ENCODE results near the gene SYTL5.

The SYTL5 gene

DNA sequence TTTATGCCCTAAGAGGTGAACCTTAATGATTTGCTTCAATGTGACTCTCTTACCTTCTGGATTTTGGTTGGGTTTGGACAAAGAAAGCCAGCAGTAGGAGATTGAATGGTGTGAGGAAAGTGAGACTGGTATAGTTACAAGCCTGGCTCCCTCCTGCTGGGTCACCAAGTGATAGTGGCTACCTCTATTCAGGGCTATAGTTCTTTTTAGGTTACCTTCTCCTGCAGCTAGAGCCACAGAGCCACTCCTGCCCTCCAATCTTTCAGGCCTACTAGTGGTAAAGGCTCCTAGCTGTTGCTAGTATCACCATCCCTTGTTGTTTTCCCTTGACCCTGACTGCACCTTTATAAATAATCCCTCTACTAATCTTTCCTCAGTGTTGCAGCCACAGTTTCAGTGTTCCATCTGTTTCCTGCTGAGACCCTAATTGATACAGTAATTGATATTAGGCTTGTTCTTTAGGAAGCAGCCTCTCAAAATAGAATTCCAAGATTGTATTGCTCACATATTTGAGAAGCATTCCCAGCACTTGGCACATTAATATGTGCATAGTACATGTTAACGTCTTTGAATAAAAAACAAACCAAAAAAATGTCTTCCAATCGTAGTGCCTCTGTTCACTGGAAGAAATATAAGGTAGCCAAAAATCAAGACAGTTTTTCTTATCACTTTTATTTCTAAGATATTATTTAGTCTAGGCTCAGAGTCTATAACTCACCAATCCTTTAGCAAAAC is 132.0 kb downstream of the SYTL5 start:
- no peak for DNase-seq (ENCODE audit: low read depth, low spot score)

DNA sequence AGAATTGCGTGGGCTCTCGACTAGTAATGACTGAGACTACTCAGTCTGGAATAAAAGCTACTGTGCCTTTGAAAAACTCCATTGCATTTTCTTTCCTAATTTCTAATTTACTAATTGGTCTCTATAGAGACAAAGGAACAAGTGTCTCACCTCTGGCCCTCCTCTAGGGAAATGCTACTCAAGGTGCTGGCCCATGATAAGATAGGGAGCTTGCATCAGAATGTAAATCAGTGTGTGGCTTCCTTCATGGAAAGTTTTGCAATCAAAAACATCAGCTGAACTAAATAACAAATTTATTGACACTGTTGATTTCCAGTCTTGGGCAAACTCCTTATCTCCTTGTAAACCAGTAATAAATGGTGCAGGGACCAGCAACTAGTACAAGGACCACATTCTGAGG is 132.5 kb downstream of the SYTL5 start:
- no peak for DNase-seq (ENCODE audit: low read depth, low spot score)

DNA sequence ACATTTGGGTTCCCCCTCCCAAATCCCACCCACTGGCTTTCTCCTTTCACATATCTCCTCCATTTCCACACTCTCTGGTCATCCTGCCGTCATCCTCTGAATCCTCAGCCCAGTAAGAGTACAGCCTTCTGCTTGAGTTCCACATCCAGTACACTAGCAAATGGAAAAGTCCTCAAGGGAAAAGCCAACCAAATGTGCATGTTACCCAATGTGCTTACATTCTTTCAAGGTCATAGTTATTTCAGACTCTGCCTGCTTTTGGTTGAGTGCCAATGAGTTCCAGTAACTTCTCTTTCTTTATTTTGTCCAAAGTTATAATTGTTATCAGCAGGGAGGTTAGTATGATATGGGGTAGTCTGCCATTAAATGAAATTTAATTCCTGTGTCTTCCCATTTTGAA is 136.3 kb downstream of the SYTL5 start:
- DNase-seq (ENCODE audit: low read depth, low spot score) = peak; percentile 21

DNA sequence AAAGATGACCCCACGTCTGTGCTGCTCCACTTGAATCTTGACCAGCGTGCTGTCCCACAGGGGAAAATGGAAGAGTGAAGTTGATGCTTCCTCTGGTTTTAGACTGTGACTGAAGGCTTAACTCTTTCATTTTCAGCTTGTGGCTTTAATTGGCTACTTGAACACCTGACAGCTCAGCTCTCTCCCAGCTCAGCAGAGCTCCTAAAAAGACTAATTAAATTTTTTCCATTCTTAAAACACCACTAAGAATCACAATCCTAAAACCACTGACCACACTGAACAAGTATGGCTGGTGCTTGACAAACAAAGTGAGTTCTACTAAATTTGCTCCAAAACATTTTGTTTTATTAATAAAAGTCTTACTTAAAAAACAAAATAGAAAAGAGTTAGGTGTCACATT is 142.7 kb downstream of the SYTL5 start:
- peak; percentile 73 for DNase-seq (ENCODE audit: low read depth, low spot score)

DNA sequence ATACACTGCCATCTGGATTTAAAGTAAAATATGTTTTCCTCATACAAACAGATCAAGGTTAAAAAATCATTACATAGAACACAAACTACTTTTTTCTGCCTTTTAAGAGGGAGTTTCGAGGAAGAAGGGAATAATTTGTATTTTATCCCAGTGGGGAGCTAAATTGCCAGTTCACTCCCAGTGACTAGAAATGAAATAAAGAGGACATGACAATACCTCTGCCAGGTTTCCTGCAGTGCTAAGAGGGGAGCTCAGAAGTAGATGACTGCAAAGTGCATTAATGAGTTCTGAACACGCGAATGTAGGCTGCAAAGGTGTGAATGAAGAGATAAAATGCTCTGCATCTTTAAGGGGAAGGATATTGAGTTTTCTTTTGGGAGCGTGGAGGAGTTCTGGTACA is 144.6 kb downstream of the SYTL5 start:
- no peak for DNase-seq (ENCODE audit: low read depth, low spot score)

DNA sequence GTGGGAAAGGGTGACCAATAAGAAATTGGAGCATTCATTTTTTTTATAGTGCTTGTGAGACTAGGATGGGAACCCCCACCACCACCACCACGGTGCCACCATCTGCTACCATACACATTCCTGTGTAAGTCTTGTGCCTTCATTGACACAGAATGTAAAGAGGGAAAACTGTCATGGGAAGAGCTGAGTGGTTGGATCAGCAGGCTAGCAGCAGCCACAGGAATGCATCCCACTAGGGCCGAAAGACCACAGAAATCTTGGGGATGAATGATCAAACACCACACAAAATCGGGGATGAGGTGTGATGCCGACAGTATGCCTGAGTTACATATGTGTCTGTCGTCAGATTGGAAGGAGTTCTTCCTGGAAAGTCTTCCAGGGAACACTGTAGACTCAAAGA is 145.1 kb downstream of the SYTL5 start:
- peak; percentile 79 for DNase-seq (ENCODE audit: low read depth, low spot score)

DNA sequence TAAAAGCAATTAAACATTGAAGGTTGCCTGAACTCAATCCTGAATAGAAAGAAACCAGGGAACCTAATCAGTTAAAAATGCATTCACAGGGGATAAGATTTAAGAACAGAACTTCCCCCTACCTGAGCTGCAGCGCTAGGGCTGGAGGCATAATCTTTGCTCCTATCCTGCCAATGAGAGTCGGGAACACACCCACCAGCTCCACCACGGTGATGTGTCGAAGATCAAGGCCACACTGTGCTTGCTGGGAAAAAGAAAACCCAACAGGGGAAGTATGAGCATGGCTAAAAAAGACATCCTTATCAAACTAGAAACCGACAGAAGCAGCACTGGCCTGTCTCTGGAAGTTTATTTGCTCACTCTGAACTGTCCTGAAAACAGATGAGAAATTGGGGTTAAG is 148.0 kb downstream of the SYTL5 start:
- DNase-seq (ENCODE audit: low read depth, low spot score) = no peak

DNA sequence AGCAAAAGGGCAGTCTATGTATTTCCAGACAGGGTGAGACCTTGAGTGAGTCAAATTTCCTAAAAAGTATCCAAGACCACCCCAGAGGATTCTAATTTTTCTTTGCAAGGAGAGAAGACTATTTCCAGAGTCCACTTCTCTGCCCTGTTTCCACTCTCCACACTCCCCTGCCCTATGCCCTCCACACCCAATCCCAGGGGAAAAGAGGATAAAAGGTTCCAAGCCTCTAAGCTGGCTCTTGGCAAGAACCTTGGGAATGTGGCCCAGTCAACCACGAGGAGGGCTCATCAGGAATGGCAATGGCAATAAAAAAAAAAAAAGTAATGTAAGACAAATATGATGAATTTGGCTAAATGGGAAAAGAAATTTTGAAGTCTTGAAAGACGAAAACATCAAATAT is 148.5 kb downstream of the SYTL5 start:
- DNase-seq (ENCODE audit: low read depth, low spot score) = peak; percentile 9

DNA sequence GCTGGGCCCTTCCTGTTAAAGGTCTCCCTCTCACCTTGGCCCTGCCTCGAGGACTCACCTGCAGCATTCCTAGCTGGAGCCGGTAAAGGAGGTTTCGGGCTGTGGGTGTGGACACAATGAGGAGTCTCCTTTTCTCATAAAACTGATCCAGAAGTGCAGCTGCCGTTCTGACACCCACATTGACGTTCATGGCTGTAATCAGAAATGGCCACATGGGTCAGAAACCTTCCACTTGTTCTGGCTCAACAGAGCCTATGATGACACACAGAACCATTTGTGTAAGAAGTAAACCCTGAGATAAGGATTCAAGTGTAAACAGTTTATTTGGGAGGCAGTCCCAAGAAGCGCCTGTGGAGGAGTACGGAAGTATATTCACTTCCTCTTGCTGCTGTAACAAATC is 150.5 kb downstream of the SYTL5 start:
- DNase-seq (ENCODE audit: low read depth, low spot score) = no peak

DNA sequence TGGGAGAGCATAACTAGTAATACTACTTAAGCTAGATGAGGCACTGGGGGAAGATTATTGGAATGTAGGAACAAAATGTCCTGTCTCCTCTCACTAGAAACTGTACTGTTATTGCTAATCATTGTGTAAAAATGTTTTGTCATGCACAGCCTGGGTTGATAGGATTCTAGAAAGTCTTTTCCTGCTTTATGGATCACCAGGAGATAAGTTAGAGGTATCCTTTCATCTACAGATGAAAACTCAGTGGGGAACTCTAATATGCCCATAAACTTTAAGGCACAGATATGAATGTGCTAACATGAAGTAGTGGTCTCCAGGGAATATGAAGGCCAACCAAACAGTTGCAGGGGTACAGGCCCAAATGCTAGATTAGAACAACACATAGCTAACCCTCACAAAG is 156.8 kb downstream of the SYTL5 start:
- no peak for DNase-seq (ENCODE audit: low read depth, low spot score)

DNA sequence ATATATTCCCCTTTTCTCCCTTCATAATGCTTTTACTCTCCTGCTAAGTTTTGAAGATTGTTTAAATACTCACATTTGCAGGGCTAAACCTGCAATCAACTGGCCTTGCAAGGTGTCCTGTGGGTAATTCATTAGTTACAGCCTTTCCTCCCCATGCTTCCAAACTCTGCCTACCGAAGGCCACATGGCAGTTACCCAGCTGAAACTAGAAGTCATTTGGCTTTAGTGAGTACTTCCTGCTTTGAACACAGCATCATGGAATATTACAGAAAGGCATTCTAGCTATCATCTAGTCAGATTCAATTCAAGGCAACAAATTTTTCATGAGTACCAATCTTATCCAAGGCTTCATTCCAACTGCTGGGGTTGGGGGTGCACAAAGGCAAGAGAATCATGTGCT is 158.7 kb downstream of the SYTL5 start:
- no peak for DNase-seq (ENCODE audit: low read depth, low spot score)

DNA sequence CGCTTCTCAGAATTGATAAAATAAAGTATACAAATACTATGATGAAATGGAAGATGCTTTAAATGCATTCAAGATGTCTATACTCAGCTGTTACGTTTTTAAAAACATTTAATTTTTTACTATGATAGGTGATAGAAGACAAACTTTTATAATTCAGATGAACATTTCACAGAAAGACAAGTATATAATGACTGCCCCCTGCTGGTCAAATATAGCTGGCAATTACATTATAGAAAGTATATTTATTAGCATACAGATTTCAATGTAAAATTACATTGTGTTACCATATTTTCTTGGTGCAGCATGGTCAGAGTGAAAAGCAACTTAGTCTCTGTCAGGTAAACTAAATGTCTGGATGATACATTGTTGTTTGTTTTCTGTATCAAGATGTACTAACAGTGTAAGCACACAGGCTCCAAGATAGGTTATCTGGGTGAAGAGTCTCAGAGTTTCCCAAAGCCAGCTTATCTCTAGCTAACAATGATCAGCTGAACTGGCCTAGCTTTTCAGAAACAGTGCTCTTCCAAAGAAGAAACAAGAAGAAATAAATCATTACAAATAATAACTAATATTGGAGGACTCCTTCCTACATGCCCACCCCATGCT is 160.2 kb downstream of the SYTL5 start:
- peak; percentile 35 for DNase-seq (ENCODE audit: low read depth, low spot score)

DNA sequence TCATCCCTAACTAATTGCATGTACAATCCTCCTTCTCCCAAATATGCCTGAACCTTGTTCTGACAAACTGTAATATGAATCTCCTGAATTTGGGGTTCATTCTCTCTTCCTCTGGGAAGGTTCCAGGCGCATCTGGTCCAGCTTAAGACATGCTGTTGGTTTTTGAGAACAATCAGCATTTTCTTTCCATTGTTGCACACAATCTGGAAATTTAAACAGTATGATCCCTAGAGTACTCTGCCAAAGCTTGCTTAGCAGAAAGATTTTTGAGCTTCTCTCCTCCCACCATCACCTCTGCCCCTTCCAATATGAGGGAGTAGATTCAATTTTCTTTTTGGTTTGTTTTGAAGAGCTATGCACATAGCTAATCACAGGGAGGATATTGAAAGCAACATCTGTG is 164.2 kb downstream of the SYTL5 start:
- DNase-seq (ENCODE audit: low read depth, low spot score) = no peak

DNA sequence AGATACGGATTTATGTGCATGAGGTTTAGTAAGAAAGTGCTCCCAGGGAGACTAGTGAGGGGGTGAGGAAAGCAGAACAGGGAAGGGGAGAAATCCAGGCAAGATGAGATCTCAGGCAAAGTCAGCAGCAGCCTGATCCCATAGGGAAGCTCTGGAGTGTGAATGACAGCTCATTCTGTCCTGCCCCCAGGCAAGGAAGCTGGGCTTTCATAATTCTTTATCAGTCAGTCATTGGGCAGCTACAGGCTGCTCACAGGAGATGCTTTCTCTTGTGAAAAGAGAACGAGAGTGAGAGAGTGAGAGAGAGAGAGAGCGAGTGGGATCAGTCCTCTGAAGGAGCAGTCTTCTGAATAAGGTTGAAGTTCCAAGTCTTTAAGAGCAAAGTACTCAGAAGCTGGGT is 166.2 kb downstream of the SYTL5 start:
- no peak for DNase-seq (ENCODE audit: low read depth, low spot score)

DNA sequence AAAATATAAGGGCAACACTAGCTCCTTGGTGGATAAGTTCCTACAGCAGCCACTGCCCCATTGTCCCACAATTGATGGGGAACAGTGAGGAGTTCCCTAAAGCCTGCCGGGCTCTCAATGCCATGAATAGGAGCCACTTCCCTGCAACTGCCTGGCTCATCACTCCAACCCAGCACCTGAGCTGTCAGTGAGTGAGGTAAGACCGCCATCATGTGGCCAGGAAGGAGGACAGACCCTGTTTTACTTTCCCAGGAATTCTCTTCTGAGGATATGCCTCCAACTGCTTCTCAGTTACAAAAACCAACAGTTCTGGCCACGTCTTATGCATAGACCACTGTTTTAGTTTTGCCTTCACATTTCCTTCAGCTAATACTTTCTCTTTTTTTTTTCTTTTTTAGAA is 168.8 kb downstream of the SYTL5 start:
- peak; percentile 64 for DNase-seq (ENCODE audit: low read depth, low spot score)

DNA sequence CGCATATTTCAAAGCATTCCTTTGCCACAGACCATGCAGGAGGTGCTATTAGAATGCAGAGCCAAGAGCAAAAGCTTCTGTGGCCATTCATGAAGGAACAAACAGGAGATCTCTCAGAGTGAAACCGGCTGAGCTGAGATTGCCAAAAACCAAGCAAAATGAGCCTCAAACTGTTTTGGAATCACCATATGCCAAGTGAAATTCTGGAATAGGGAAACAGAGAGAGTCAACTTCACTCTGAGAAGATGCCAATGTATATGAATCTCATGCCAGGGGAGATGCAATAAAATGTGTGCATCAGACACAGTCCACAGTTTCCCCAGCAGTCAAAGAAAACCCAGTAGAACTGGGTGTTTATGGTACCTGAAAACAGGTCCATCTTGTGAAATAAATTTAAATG is 172.0 kb downstream of the SYTL5 start:
- DNase-seq (ENCODE audit: low read depth, low spot score) = peak; percentile 48

All from astrocyte of the hippocampus (primary cell).